ENCODE data around the gene SCPEP1. TPM values are rescaled to one million over a fixed set of nuclear protein-coding genes. Genes with fewer than 3 reads are reported as not detected.
A peak's percentile ranks its signal among the peaks of the same experiment; 100 is the strongest.

The SCPEP1 gene
- total RNA-seq, 2 experiments from 2014 or later, result 9.7 to 14.8 TPM

- POLR2A ChIA-PET, result no interaction called here
Measured at GRCh38 chr17:57044976-57045867, 67.3 kb downstream of the SCPEP1 start.

GRCh38 chr17:57045868-57046704 is 68.2 kb downstream of the SCPEP1 start:
- H3K9me3 Mint-ChIP-seq (ENCODE audit: low read depth), result no peaks in the 10 kb centered on the region
- POLR2A ChIA-PET, result no interaction called here
- CTCF ChIA-PET, result interaction anchor here (0.9 to 1.7 kb wide), 4 partner anchors 8 to 40 kb away, joined by 3 to 5 read pairs (median 4); no protein-coding TSS in a partner anchor

More at GRCh38 chr17:57044976-57045867, 67.3 kb downstream of the SCPEP1 start:
- Mint-ChIP-seq H3K9me3 (ENCODE audit: low read depth) (no peaks in the 10 kb centered on the region), H3K4me1 (peaks cover 18% of the 10 kb centered on the region), H3K27ac (no peak overlapping the region), H3K4me3 (peak overlapping the region; percentile 60), H3K27me3 (peaks cover 46% of the 10 kb centered on the region), H3K36me3 (ENCODE audit: low read depth) (no peaks in the 10 kb centered on the region)
- intact Hi-C loops (cut with DNase I, micrococcal nuclease), result no loop called here
- no peak for DNase-seq
- peak; percentile 8 for ATAC-seq
- CTCF ChIA-PET, result interaction anchor here (0.6 to 1.7 kb wide), 4 partner anchors 8 to 42 kb away, joined by 4 to 5 read pairs (median 4); no protein-coding TSS in a partner anchor

GRCh38 chr17:57046749-57047148 is 68.8 kb downstream of the SCPEP1 start:
- POLR2A ChIA-PET, result no interaction called here
- Mint-ChIP-seq H3K4me3 (no peak overlapping the region), H3K9me3 (ENCODE audit: low read depth) (no peaks in the 10 kb centered on the region), H3K27ac (no peak overlapping the region), H3K27me3 (peaks cover 41% of the 10 kb centered on the region), H3K36me3 (ENCODE audit: low read depth) (no peaks in the 10 kb centered on the region), H3K4me1 (peaks cover 18% of the 10 kb centered on the region)
- CTCF ChIA-PET, result interaction anchor here (0.9 to 1.7 kb wide), 2 partner anchors 10 to 40 kb away, joined by 3 to 4 read pairs; no protein-coding TSS in a partner anchor
- no peak for ATAC-seq
- DNase-seq, result no peak
- intact Hi-C loops (cut with DNase I, micrococcal nuclease), result no loop called here

More at GRCh38 chr17:57045868-57046704, 68.2 kb downstream of the SCPEP1 start:
- Mint-ChIP-seq H3K27ac (peak overlapping the region; percentile 58), H3K36me3 (ENCODE audit: low read depth) (no peaks in the 10 kb centered on the region), H3K27me3 (peaks cover 47% of the 10 kb centered on the region), H3K4me1 (peaks cover 18% of the 10 kb centered on the region), H3K4me3 (peak overlapping the region; percentile 60)
- peak; percentile 74 for ATAC-seq
- DNase-seq, result peak; percentile 62
- intact Hi-C loops (cut with DNase I, micrococcal nuclease), result no loop called here

GRCh38 chr17:57048096-57048495 is 70.2 kb downstream of the SCPEP1 start:
- ATAC-seq, result no peak
- CTCF ChIA-PET, result interaction anchor here (0.7 to 1.2 kb wide), 6 partner anchors 9 to 736 kb away, joined by 3 to 7 read pairs (median 3); no protein-coding TSS in a partner anchor

GRCh38 chr17:57050306-57050705 is 72.4 kb downstream of the SCPEP1 start:
- H3K36me3 Mint-ChIP-seq (ENCODE audit: low read depth), result no peaks in the 10 kb centered on the region
- no peak overlapping the region for H3K4me3 Mint-ChIP-seq
- no peak for DNase-seq
- peaks cover 18% of the 10 kb centered on the region for H3K4me1 Mint-ChIP-seq
- no peaks in the 10 kb centered on the region for H3K9me3 Mint-ChIP-seq (ENCODE audit: low read depth)
- no peak overlapping the region for H3K27ac Mint-ChIP-seq
- ChIA-PET CTCF (interaction anchor here (1.0 kb wide), 1 partner anchor 304 kb away, joined by 3 read pairs; no protein-coding TSS in a partner anchor), POLR2A (no interaction called here)
- intact Hi-C loops (cut with DNase I, micrococcal nuclease), result no loop called here
- H3K27me3 Mint-ChIP-seq, result peaks cover 19% of the 10 kb centered on the region
- ATAC-seq, result no peak

More at GRCh38 chr17:57048096-57048495, 70.2 kb downstream of the SCPEP1 start:
- intact Hi-C loops (cut with DNase I, micrococcal nuclease), result no loop called here
- Mint-ChIP-seq H3K27me3 (peaks cover 37% of the 10 kb centered on the region), H3K27ac (no peak overlapping the region), H3K9me3 (ENCODE audit: low read depth) (no peaks in the 10 kb centered on the region), H3K4me1 (peaks cover 18% of the 10 kb centered on the region), H3K36me3 (ENCODE audit: low read depth) (no peaks in the 10 kb centered on the region), H3K4me3 (no peak overlapping the region)
- DNase-seq, result no peak
- POLR2A ChIA-PET, result interaction anchor here (0.8 kb wide), 1 partner anchor 9 kb away, joined by 4 read pairs; no protein-coding TSS in a partner anchor

GRCh38 chr17:57051886-57052361 is 74.0 kb downstream of the SCPEP1 start:
- POLR2A ChIA-PET, result interaction anchor here (0.6 kb wide), 1 partner anchor 223 kb away, joined by 3 read pairs; no protein-coding TSS in a partner anchor
- DNase-seq (no peak), ATAC-seq (no peak)
- CTCF ChIA-PET, result no interaction called here
- H3K4me3 Mint-ChIP-seq, result no peak overlapping the region
- H3K27me3 Mint-ChIP-seq, result peaks cover 9% of the 10 kb centered on the region
- intact Hi-C loops (cut with DNase I, micrococcal nuclease), result no loop called here
- H3K4me1 Mint-ChIP-seq, result peaks cover 6% of the 10 kb centered on the region
- H3K36me3 Mint-ChIP-seq (ENCODE audit: low read depth), result no peaks in the 10 kb centered on the region
- H3K9me3 Mint-ChIP-seq (ENCODE audit: low read depth), result no peaks in the 10 kb centered on the region
- H3K27ac Mint-ChIP-seq, result no peak overlapping the region

Other genes with a start within 250 kb of the SCPEP1 start
- 1 to 10 TPM; 4.0 to 5.0 TPM for gene C17orf67, start 144.2 kb upstream of the SCPEP1 start, total RNA-seq
- gene DGKE, start 144.0 kb upstream of the SCPEP1 start, total RNA-seq, result 10 to 100 TPM; 22.4 to 27.4 TPM
- gene TRIM25, start 64.1 kb upstream of the SCPEP1 start, total RNA-seq, result 100 to 1,000 TPM; 173 to 241 TPM
- 10 to 100 TPM; 20.9 to 21.3 TPM for gene COIL, start 17.1 kb upstream of the SCPEP1 start, total RNA-seq
- gene AKAP1, start 107.1 kb downstream of the SCPEP1 start, total RNA-seq, result 10 to 100 TPM; 27.0 to 29.8 TPM

All from activated CD4-positive, alpha-beta T cell treated with anti-CD3 and anti-CD28 coated beads for 36 hours (primary cell).